ENCODE results near the gene TRPM7. TPM values are rescaled to one million over a fixed set of nuclear protein-coding genes. Genes with fewer than 3 reads are reported as not detected.

TRPM7 gene
- total RNA-seq, 1 donor from 2014 or later: 47.3 TPM

DNA sequence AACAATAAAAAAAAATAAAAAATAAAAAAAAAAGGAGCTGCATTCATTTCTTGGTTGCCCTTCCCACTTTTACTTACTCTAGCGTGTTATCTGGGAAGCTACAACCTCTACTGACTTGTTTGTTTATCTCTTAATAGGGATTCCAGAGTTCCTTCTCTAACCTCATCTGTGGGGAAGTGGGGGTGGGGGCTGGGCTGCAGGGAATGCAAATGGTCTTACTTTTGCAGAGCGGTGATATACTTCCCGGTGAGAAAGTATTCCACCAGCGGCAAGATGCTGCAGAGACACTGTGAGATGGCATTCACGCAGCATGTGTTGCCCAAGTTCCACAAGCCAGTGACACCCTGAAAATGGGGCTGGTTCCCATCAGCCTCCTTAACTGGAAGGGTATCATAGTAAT, 142.2 kb downstream of the TRPM7 start:
- Histone ChIP-seq H3K36me3 (no peaks in the 10 kb centered on the region), H3K27me3 (ENCODE audit: low read depth) (no peaks in the 10 kb centered on the region), H3K9me3 (no peaks in the 10 kb centered on the region), H3K27ac (no peak overlapping the region), H3K4me3 (no peak overlapping the region), H3K4me1 (no peaks in the 10 kb centered on the region)
- no peak for ATAC-seq
- no peak for DNase-seq
- TF ChIP-seq, protein P1, sequence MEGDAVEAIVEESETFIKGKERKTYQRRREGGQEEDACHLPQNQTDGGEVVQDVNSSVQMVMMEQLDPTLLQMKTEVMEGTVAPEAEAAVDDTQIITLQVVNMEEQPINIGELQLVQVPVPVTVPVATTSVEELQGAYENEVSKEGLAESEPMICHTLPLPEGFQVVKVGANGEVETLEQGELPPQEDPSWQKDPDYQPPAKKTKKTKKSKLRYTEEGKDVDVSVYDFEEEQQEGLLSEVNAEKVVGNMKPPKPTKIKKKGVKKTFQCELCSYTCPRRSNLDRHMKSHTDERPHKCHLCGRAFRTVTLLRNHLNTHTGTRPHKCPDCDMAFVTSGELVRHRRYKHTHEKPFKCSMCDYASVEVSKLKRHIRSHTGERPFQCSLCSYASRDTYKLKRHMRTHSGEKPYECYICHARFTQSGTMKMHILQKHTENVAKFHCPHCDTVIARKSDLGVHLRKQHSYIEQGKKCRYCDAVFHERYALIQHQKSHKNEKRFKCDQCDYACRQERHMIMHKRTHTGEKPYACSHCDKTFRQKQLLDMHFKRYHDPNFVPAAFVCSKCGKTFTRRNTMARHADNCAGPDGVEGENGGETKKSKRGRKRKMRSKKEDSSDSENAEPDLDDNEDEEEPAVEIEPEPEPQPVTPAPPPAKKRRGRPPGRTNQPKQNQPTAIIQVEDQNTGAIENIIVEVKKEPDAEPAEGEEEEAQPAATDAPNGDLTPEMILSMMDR (IDR thresholded peaks at IDR 0.05): no peak
- intact Hi-C loops (cut with DNase I): no loop called here

DNA sequence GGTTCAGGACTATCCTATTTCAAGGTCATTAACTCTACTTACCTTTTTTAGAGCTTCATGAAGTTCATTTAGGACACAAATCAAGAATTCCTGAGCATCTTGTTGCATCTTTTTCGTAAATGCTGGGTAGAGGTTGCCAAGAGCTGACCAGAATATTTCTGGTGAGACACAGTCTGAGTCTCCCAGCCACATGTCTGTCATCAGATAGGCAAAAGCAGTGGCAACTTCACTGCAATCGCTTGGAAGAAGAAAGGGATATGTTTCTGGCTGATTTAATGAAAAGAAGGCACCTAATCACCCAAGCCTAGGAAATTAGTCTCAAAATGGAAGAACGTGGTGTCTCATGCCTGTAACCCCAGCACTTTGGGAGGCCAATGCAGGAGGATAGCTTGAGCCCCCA, 143.0 kb downstream of the TRPM7 start:
- no peaks in the 10 kb centered on the region for H3K27me3 ChIP-seq (ENCODE audit: low read depth)
- H3K27ac ChIP-seq: no peak overlapping the region
- no peak overlapping the region for H3K4me3 ChIP-seq
- no peaks in the 10 kb centered on the region for H3K36me3 ChIP-seq
- ATAC-seq (no peak), DNase-seq (no peak)
- intact Hi-C loops (cut with DNase I): no loop called here
- no peaks in the 10 kb centered on the region for H3K9me3 ChIP-seq
- H3K4me1 ChIP-seq: no peaks in the 10 kb centered on the region
- TF ChIP-seq, protein P1 (IDR thresholded peaks at IDR 0.05): no peak

DNA sequence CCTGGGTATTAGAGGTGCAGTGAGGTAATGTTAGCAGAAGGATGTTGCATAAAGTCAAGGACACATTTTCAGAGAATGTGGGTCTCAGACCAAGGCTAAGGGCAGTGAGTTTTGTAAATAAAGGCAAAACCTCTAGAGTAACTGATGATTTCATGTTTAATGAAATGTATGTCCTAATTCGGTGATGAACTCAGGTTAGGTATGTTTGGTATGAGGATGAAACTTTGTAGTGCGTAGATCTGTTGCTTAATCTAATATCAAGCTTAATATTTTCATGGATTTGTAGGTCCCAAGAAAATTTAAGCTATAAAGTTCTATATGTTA, 143.7 kb downstream of the TRPM7 start:
- Histone ChIP-seq H3K27me3 (ENCODE audit: low read depth) (no peaks in the 10 kb centered on the region), H3K4me3 (no peak overlapping the region), H3K9me3 (no peaks in the 10 kb centered on the region), H3K27ac (no peak overlapping the region), H3K36me3 (no peaks in the 10 kb centered on the region), H3K4me1 (no peaks in the 10 kb centered on the region)
- TF ChIP-seq, protein P1 (IDR thresholded peaks at IDR 0.05): no peak
- no peak for DNase-seq
- ATAC-seq: no peak
- intact Hi-C loops (cut with DNase I): no loop called here

DNA sequence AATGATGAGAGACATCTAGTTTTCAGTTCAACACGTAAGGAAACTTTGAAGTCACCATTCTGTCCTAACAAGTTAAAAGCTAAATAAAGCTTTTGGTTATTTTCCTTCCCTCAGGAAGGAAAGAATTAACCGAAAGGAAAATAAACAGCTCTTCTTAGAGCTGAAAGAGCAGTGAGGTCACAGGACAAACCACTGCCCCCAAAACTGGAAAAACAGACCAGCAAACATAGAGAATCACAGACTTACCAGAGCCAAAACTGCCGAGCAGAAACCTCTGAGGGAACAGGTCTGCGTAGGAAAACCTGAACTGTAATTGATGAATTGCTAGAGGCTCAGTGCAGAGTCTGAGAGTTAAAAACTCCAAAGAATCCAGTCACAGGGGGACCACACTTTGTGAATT, 154.8 kb downstream of the TRPM7 start:
- ATAC-seq (no peak), DNase-seq (no peak)
- Histone ChIP-seq H3K9me3 (no peaks in the 10 kb centered on the region), H3K27me3 (ENCODE audit: low read depth) (no peaks in the 10 kb centered on the region), H3K27ac (no peak overlapping the region), H3K36me3 (no peaks in the 10 kb centered on the region), H3K4me3 (no peak overlapping the region), H3K4me1 (no peaks in the 10 kb centered on the region)
- intact Hi-C loops (cut with DNase I): no loop called here
- TF ChIP-seq, protein P1 (IDR thresholded peaks at IDR 0.05): no peak

DNA sequence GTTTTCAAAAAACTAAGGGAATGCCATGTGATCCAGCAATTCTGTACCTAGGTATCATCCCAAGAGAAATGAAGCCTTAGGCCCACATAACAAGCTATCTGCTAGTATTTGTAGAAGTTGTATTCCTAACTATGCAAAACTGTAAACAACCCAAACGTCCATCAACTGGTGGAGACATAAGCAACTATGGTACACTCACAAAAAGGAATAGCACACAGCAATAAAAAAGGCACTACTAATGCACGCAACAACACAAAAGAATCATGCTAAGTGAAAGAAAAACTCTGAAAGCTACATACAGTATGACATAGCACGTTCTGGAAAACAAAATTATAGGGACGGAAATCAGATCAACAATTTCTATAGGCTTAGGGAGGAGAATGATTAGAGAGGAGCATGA, 155.4 kb downstream of the TRPM7 start:
- no peaks in the 10 kb centered on the region for H3K9me3 ChIP-seq
- DNase-seq: no peak
- TF ChIP-seq, protein P1 (IDR thresholded peaks at IDR 0.05): no peak
- H3K27ac ChIP-seq: no peak overlapping the region
- intact Hi-C loops (cut with DNase I): no loop called here
- H3K27me3 ChIP-seq (ENCODE audit: low read depth): no peaks in the 10 kb centered on the region
- no peak for ATAC-seq
- H3K36me3 ChIP-seq: no peaks in the 10 kb centered on the region
- no peaks in the 10 kb centered on the region for H3K4me1 ChIP-seq
- H3K4me3 ChIP-seq: no peak overlapping the region

DNA sequence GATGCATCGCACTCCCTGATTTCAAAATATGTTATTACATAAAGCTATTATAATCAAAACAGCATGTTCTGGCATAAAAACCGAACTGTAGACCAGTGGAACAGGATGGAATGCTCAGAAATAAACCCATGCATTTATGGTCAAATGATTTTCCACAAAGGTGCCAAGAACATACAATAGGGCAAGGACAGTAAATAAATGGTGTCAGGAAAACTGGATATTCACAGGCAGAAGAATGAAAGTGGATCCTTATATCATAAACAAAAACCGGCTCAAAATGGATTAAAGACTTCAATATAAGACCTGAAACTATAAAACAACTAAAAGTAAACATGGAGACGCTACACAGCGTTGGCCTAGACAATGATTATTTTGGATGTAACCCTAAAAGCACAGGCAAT, 162.7 kb downstream of the TRPM7 start:
- Histone ChIP-seq H3K27ac (no peak overlapping the region), H3K4me3 (no peak overlapping the region), H3K4me1 (no peaks in the 10 kb centered on the region), H3K9me3 (no peaks in the 10 kb centered on the region), H3K36me3 (no peaks in the 10 kb centered on the region), H3K27me3 (ENCODE audit: low read depth) (no peaks in the 10 kb centered on the region)
- ATAC-seq: no peak
- TF ChIP-seq, protein P1 (IDR thresholded peaks at IDR 0.05): no peak
- DNase-seq: no peak
- intact Hi-C loops (cut with DNase I): no loop called here

Data from lower lobe of right lung (tissue), 2 donors.